ENCODE data around the gene ACVR1. TPM values are rescaled to one million over a fixed set of nuclear protein-coding genes. Genes with fewer than 3 reads are reported as not detected.

ACVR1 gene
- total RNA-seq, 1 donor from 2014 or later = 34.4 TPM

GRCh38 chr2:157696036-157696435 is 180.1 kb downstream of the ACVR1 start:
- intact Hi-C loops (cut with DNase I) = no loop called here

GRCh38 chr2:157692768-157693167 is 183.4 kb downstream of the ACVR1 start:
- TF ChIP-seq CTCF (IDR thresholded peaks at IDR 0.05) = no peak
- H3K27me3 ChIP-seq = no peaks in the 10 kb centered on the region
- no peaks in the 10 kb centered on the region for H3K9me3 ChIP-seq
- no peak overlapping the region for H3K27ac ChIP-seq
- H3K4me3 ChIP-seq = no peak overlapping the region
- ATAC-seq (no peak), DNase-seq (no peak)
- no peaks in the 10 kb centered on the region for H3K36me3 ChIP-seq
- H3K4me1 ChIP-seq = no peaks in the 10 kb centered on the region
- intact Hi-C loops (cut with DNase I) = no loop called here

More at GRCh38 chr2:157696036-157696435, 180.1 kb downstream of the ACVR1 start:
- ATAC-seq = no peak
- H3K27me3 ChIP-seq = no peaks in the 10 kb centered on the region
- H3K27ac ChIP-seq = no peak overlapping the region
- H3K4me3 ChIP-seq = no peak overlapping the region
- TF ChIP-seq CTCF (IDR thresholded peaks at IDR 0.05) = no peak
- no peaks in the 10 kb centered on the region for H3K4me1 ChIP-seq
- no peak for DNase-seq
- no peaks in the 10 kb centered on the region for H3K9me3 ChIP-seq
- no peaks in the 10 kb centered on the region for H3K36me3 ChIP-seq

GRCh38 chr2:157691695-157692094 is 184.4 kb downstream of the ACVR1 start:
- no peak for ATAC-seq
- intact Hi-C loops (cut with DNase I) = no loop called here
- Histone ChIP-seq H3K27ac (no peak overlapping the region), H3K9me3 (no peaks in the 10 kb centered on the region), H3K27me3 (no peaks in the 10 kb centered on the region), H3K36me3 (no peaks in the 10 kb centered on the region), H3K4me1 (no peaks in the 10 kb centered on the region), H3K4me3 (no peak overlapping the region)
- no peak for DNase-seq
- no peak for TF ChIP-seq CTCF (IDR thresholded peaks at IDR 0.05)

- H3K27ac ChIP-seq = no peak overlapping the region
- no peaks in the 10 kb centered on the region for H3K27me3 ChIP-seq
- no peak for TF ChIP-seq CTCF (IDR thresholded peaks at IDR 0.05)
- ATAC-seq (no peak), DNase-seq (no peak)
- H3K4me1 ChIP-seq = no peaks in the 10 kb centered on the region
- H3K4me3 ChIP-seq = no peak overlapping the region
- intact Hi-C loops (cut with DNase I) = no loop called here
- no peaks in the 10 kb centered on the region for H3K9me3 ChIP-seq
- H3K36me3 ChIP-seq = no peaks in the 10 kb centered on the region
These were observed 185.0 kb downstream of the ACVR1 start for GRCh38 chr2:157691131-157691530.

Other genes with a start within 250 kb of the ACVR1 start
- 1.1 TPM for gene ACVR1C, start 247.5 kb downstream of the ACVR1 start, total RNA-seq
- not detected for gene UPP2, start 225.5 kb upstream of the ACVR1 start, total RNA-seq